ENCODE results near the gene CCL23. TPM values are rescaled to one million over a fixed set of nuclear protein-coding genes. Genes with fewer than 3 reads are reported as not detected.

Gene CCL23
- total RNA-seq, 4 donors from 2014 or later, result 2.7 to 3.8 TPM; not detected in 2

DNA sequence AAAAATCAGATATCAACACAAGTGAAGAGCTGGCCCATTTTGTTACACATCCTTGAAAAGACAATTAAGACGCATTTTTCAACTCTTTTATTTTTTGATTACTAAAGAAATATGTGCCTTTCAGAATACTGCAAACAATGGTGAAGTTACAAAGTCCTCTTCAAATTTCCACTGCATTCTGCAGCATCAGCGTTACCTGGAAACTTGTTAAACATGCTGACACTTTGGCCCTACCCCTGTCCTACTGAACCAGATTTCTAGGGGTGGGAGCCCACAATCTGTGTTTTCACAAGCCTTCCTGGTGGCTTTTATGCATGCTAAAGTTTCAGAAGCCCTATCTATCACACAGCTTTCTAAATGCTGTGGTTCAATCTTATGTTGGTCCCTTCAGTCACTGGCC lies 26.7 kb downstream of the CCL23 start:
- TF ChIP-seq, protein P1, sequence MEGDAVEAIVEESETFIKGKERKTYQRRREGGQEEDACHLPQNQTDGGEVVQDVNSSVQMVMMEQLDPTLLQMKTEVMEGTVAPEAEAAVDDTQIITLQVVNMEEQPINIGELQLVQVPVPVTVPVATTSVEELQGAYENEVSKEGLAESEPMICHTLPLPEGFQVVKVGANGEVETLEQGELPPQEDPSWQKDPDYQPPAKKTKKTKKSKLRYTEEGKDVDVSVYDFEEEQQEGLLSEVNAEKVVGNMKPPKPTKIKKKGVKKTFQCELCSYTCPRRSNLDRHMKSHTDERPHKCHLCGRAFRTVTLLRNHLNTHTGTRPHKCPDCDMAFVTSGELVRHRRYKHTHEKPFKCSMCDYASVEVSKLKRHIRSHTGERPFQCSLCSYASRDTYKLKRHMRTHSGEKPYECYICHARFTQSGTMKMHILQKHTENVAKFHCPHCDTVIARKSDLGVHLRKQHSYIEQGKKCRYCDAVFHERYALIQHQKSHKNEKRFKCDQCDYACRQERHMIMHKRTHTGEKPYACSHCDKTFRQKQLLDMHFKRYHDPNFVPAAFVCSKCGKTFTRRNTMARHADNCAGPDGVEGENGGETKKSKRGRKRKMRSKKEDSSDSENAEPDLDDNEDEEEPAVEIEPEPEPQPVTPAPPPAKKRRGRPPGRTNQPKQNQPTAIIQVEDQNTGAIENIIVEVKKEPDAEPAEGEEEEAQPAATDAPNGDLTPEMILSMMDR (IDR thresholded peaks at IDR 0.05), result no peak
- TF ChIP-seq POLR2A (IDR thresholded peaks at IDR 0.05), result no peak
- 81 to 82% methylated on average over 2 of the region's 2 CpGs for WGBS, 2 donors
- H3K9me3 ChIP-seq, result no peaks in the 10 kb centered on the region

GRCh38 chr17:35988164-35988563 lies 29.6 kb downstream of the CCL23 start:
- intact Hi-C loops (cut with DNase I), result no loop called here
- no peak overlapping the region for H3K4me3 ChIP-seq (replicated peaks in 1 of 3)
- H3K36me3 ChIP-seq, result no peaks in the 10 kb centered on the region
- no peaks in the 10 kb centered on the region for H3K9me3 ChIP-seq
- no peaks in the 10 kb centered on the region for H3K27me3 ChIP-seq
- no peak overlapping the region for H3K27ac ChIP-seq
- no peaks in the 10 kb centered on the region for H3K4me1 ChIP-seq
- TF ChIP-seq, protein P1 (IDR thresholded peaks at IDR 0.05), result no peak
- TF ChIP-seq POLR2A (IDR thresholded peaks at IDR 0.05), result no peak
- no peak for DNase-seq

More for the DNA sequence above, 26.7 kb downstream of the CCL23 start:
- Histone ChIP-seq H3K36me3 (no peaks in the 10 kb centered on the region), H3K4me3 (replicated peaks in 1 of 3) (no peak overlapping the region), H3K27ac (no peak overlapping the region), H3K4me1 (no peaks in the 10 kb centered on the region), H3K27me3 (no peaks in the 10 kb centered on the region)
- no peak for DNase-seq
- intact Hi-C loops (cut with DNase I), result no loop called here

DNA sequence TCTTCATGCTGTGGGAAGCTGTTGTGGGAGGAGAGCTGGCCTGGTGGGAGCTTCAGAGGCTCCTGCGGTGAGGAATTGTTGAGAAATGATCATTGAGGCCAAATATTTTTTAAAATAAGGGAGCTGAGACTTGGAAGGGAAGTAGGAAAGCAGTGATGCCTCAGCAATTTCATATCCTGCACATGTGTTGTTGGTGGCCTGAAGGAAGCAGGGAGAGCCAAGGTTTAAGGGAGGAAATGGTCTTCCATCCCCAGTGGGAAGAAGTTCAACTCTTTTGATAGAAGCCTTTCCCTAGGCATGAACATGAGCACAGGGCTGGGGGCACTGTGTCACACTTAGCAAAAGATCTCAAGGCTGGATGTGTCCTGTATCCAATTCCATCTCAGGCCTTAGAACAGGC lies 31.1 kb downstream of the CCL23 start, which contains the start of gene CCL14:
Gene CCL14 (minus strand): TSS at position 87 of the 400 bp plus-strand sequence. CDS start 80 bp downstream, at position 7.
- Histone ChIP-seq H3K9me3 (no peaks in the 10 kb centered on the region), H3K36me3 (no peaks in the 10 kb centered on the region), H3K27me3 (no peaks in the 10 kb centered on the region), H3K27ac (peak within 1 kb of the TSS in 2 of 3 donors; percentile 23 to 24), H3K4me3 (replicated peaks in 1 of 3) (peak within 1 kb of the TSS in 1 of 3 donors; percentile 9), H3K4me1 (no peaks in the 10 kb centered on the region)
- WGBS, 2 donors, result 54 to 59% methylated on average over 1 of the region's 1 CpG
- TF ChIP-seq, protein P1 (IDR thresholded peaks at IDR 0.05), result no peak
- intact Hi-C loops (cut with DNase I), result no loop called here
- no peak for DNase-seq

DNA sequence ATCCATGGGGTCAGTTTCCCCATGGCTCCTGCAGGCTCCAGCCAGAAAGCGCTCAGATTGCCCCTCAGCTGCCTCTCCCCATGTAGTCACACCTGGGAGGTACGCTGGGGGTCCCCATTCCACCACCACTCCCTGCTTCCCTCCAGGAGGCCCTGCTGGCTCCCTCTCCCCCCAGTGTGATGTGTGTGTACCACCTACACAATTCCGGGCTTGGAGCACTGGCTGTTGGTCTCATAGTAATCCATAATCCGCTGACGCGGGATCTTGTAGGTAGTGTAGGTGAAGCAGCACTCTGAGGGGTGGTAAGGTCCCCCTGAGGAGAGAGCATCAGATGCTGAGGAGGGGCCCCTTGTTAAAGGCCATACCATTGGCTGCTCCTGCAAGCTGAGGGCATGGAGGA lies 33.6 kb downstream of the CCL23 start:
- H3K9me3 ChIP-seq, result no peaks in the 10 kb centered on the region
- H3K27ac ChIP-seq, result no peak overlapping the region
- no peaks in the 10 kb centered on the region for H3K27me3 ChIP-seq
- H3K4me1 ChIP-seq, result no peaks in the 10 kb centered on the region
- H3K4me3 ChIP-seq (replicated peaks in 1 of 3), result no peak overlapping the region
- 97% methylated on average over 6 of the region's 6 CpGs for WGBS, 2 donors
- no peak for TF ChIP-seq POLR2A (IDR thresholded peaks at IDR 0.05)
- TF ChIP-seq, protein P1 (IDR thresholded peaks at IDR 0.05), result no peak
- H3K36me3 ChIP-seq, result no peaks in the 10 kb centered on the region
- intact Hi-C loops (cut with DNase I), result no loop called here
- DNase-seq, result no peak

GRCh38 chr17:35982409-35983191 lies 35.2 kb downstream of the CCL23 start:
- Histone ChIP-seq H3K27me3 (no peaks in the 10 kb centered on the region), H3K4me3 (replicated peaks in 1 of 3) (no peak overlapping the region), H3K36me3 (no peaks in the 10 kb centered on the region), H3K27ac (no peak overlapping the region), H3K4me1 (no peaks in the 10 kb centered on the region), H3K9me3 (no peaks in the 10 kb centered on the region)
- no peak for DNase-seq
- intact Hi-C loops (cut with DNase I), result no loop called here
- WGBS, 2 donors, result 86 to 92% methylated on average over 3 of the region's 3 CpGs
- TF ChIP-seq POLR2A (IDR thresholded peaks at IDR 0.05), result no peak
- TF ChIP-seq, protein P1 (IDR thresholded peaks at IDR 0.05), result no peak

Measured in thyroid gland (tissue), 4 donors.